ENCODE data around the gene CHAD. TPM values are rescaled to one million over a fixed set of nuclear protein-coding genes. Genes with fewer than 3 reads are reported as not detected.

Gene CHAD
- polyA plus RNA-seq, 1 donor (not counting 4 experiments of a cell fraction or from before 2014, with no cell fraction given), result not detected

- Histone ChIP-seq H3K9me1 (ENCODE audit: control insufficient read depth, extremely low read depth, insufficient read depth, low read length) (no peaks in the 10 kb centered on the region), H3K36me3 (ENCODE audit: control insufficient read depth in 2 of 2, extremely low read depth in 1 of 2, insufficient read depth in 2 of 2, low read length in 2 of 2) (peaks cover 6 to 26% of the 10 kb centered on the region in 2 experiments), H3K4me1 (ENCODE audit: control insufficient read depth, extremely low read depth, insufficient read depth, low read length) (peaks cover 29% of the 10 kb centered on the region), H3K27me3 (ENCODE audit: control insufficient read depth, extremely low read depth, insufficient read depth, low read length) (no peaks in the 10 kb centered on the region), H3K9ac (ENCODE audit: control insufficient read depth, extremely low read depth, insufficient read depth, low read length) (no peak overlapping the region), H3K9me3 (ENCODE audit: control insufficient read depth, low read depth, low read length) (no peaks in the 10 kb centered on the region), H3K27ac (ENCODE audit: control insufficient read depth, insufficient read depth, low read length) (no peak overlapping the region), H3K79me2 (ENCODE audit: control insufficient read depth, insufficient read depth, low read length) (peaks cover 16% of the 10 kb centered on the region), H3K4me2 (ENCODE audit: control insufficient read depth, extremely low read depth, insufficient read depth, low read depth, low read length) (no peak overlapping the region), H4K20me1 (ENCODE audit: control insufficient read depth, extremely low read depth, insufficient read depth, low read length) (no peaks in the 10 kb centered on the region), H2AFZ (ENCODE audit: control insufficient read depth, low read length) (no peak overlapping the region), H3K4me3 (ENCODE audit: control insufficient read depth in 2 of 3, extremely low read depth in 1 of 3, insufficient read depth in 2 of 3, low read depth in 1 of 3, low read length in 3 of 3) (no peak overlapping the region)
- FAIRE-seq (no peak), DNase-seq (ENCODE audit: low read depth, low spot score) (no peak)
- dilution Hi-C loops (cut with MboI; ENCODE audit: extremely low pct_ligation_motif_present, low sequenced_read_pairs), result no loop called here
- no peak for TF ChIP-seq EZH2 (IDR thresholded peaks at IDR 0.05; ENCODE audit: low read length)
- TF ChIP-seq, protein P1, sequence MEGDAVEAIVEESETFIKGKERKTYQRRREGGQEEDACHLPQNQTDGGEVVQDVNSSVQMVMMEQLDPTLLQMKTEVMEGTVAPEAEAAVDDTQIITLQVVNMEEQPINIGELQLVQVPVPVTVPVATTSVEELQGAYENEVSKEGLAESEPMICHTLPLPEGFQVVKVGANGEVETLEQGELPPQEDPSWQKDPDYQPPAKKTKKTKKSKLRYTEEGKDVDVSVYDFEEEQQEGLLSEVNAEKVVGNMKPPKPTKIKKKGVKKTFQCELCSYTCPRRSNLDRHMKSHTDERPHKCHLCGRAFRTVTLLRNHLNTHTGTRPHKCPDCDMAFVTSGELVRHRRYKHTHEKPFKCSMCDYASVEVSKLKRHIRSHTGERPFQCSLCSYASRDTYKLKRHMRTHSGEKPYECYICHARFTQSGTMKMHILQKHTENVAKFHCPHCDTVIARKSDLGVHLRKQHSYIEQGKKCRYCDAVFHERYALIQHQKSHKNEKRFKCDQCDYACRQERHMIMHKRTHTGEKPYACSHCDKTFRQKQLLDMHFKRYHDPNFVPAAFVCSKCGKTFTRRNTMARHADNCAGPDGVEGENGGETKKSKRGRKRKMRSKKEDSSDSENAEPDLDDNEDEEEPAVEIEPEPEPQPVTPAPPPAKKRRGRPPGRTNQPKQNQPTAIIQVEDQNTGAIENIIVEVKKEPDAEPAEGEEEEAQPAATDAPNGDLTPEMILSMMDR (optimal IDR thresholded peaks at IDR 0.05 in 1 of 3, IDR thresholded peaks at IDR 0.05 in 1 of 3, conservative IDR thresholded peaks at IDR 0.05 in 1 of 3; ENCODE audit: extremely low read depth in 1 of 3, insufficient read depth in 2 of 3, low read length in 3 of 3), result no peak
These were observed 13.0 kb upstream of the CHAD start for GRCh38 chr17:50481648-50482047.

DNA sequence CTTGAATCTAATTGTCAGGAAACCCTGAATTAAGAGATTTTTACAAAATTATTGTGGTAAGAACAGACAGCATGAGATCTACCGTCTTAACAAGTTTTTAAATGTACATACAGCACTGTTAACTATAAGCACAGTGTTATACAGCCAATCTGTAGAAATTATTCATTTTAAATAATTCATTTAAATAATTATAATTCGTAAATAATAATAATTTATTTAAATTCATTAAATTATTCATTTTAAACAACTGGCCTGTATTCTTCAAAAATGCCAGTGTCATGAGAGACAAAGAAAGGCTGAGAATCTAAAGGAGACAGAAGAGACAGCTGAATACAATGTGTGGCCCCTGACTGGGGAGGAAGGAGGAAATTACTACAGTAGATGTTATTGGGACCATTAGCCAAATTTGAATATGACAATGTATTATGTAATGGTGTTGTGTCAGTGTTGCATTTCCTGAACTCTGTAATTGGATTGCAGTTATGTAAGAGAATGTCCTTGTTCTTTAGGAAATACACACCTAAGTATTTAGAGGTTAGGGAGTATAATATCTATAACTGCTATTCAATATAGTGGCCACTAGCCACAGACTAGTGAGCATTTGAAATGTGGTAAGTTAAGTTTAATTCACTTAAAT, 12.3 kb upstream of the CHAD start:
- Histone ChIP-seq H4K20me1 (ENCODE audit: control insufficient read depth, extremely low read depth, insufficient read depth, low read length) (no peaks in the 10 kb centered on the region), H3K79me2 (ENCODE audit: control insufficient read depth, insufficient read depth, low read length) (peaks cover 16% of the 10 kb centered on the region), H3K27me3 (ENCODE audit: control insufficient read depth, extremely low read depth, insufficient read depth, low read length) (no peaks in the 10 kb centered on the region), H3K9me3 (ENCODE audit: control insufficient read depth, low read depth, low read length) (no peaks in the 10 kb centered on the region), H3K4me2 (ENCODE audit: control insufficient read depth, extremely low read depth, insufficient read depth, low read depth, low read length) (no peak overlapping the region), H3K4me3 (ENCODE audit: control insufficient read depth in 2 of 3, extremely low read depth in 1 of 3, insufficient read depth in 2 of 3, low read depth in 1 of 3, low read length in 3 of 3) (no peak overlapping the region), H3K36me3 (ENCODE audit: control insufficient read depth in 2 of 2, extremely low read depth in 1 of 2, insufficient read depth in 2 of 2, low read length in 2 of 2) (peaks cover 6 to 26% of the 10 kb centered on the region in 2 experiments), H3K27ac (ENCODE audit: control insufficient read depth, insufficient read depth, low read length) (no peak overlapping the region), H3K4me1 (ENCODE audit: control insufficient read depth, extremely low read depth, insufficient read depth, low read length) (peaks cover 29% of the 10 kb centered on the region), H3K9ac (ENCODE audit: control insufficient read depth, extremely low read depth, insufficient read depth, low read length) (no peak overlapping the region), H3K9me1 (ENCODE audit: control insufficient read depth, extremely low read depth, insufficient read depth, low read length) (no peaks in the 10 kb centered on the region), H2AFZ (ENCODE audit: control insufficient read depth, low read length) (no peak overlapping the region)
- DNase-seq (ENCODE audit: low read depth, low spot score), result no peak
- dilution Hi-C loops (cut with MboI; ENCODE audit: extremely low pct_ligation_motif_present, low sequenced_read_pairs), result no loop called here
- no peak for FAIRE-seq
- no peak for TF ChIP-seq EZH2 (IDR thresholded peaks at IDR 0.05; ENCODE audit: low read length)
- TF ChIP-seq, protein P1 (optimal IDR thresholded peaks at IDR 0.05 in 1 of 3, IDR thresholded peaks at IDR 0.05 in 1 of 3, conservative IDR thresholded peaks at IDR 0.05 in 1 of 3; ENCODE audit: extremely low read depth in 1 of 3, insufficient read depth in 2 of 3, low read length in 3 of 3), result no peak

All from keratinocyte (primary cell).